ENCODE results near the gene MEF2A.

Gene MEF2A

DNA sequence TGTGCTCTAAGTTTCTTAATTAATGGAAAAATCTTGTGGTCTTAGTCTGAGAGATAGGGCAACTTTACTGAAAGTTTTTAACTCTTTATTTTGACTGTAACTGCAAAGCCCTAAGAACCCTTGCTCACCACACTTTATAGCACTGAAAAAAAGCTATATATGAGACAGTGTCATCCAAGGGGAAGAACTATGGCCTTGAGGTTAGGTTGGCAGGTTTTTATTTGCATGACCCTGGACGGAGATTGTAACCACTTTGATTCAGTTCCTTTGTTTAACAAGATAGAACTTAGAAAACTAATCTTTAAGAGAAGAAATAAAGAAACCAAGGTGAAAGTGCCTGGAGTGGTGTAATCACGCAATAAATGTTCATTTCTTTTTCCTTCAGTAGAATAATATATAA is 198.0 kb downstream of the MEF2A start:
- 100% methylated on average over 1 of the region's 2 CpGs; no CpG with 5 or more reads in 1 of the 2 experiments for WGBS, 2 experiments (ENCODE audit: insufficient coverage in 2 of 2)

DNA sequence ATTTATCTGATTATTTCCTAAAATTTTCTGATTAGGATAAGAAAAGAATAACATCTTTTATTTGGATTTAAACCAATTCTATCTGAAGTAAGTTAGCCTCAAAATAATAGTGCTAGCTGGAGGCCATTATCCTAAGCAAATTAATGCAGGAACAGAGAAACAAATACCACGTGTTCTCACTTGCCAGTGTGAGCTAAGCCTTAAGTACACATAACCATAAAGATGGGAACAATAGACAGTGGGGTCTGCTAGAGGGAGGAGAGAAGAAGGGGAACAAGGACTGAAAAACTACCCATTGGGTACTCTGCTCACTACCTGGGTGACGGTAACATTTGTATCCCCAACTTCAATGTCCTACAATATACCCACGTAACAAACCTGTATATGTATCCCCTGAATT is 198.7 kb downstream of the MEF2A start:
- no peak overlapping the region for H3K4me3 ChIP-seq (ENCODE audit: extremely low read depth, insufficient read depth, low read length, poor library complexity, severe bottlenecking)
- no peaks in the 10 kb centered on the region for H3K4me1 ChIP-seq (ENCODE audit: control insufficient read depth, insufficient read depth, low read length, poor library complexity, severe bottlenecking)
- WGBS, 2 experiments (ENCODE audit: insufficient coverage in 2 of 2), result no CpG with 5 or more reads among the region's 3 CpGs
- H3K27ac ChIP-seq (ENCODE audit: low read depth, low read length, severe bottlenecking), result no peak overlapping the region
- H3K9me3 ChIP-seq (ENCODE audit: control insufficient read depth, low read length), result no peaks in the 10 kb centered on the region
- H3K36me3 ChIP-seq (ENCODE audit: control insufficient read depth, insufficient read depth, low read length), result no peaks in the 10 kb centered on the region

More for the DNA sequence above, 198.0 kb downstream of the MEF2A start:
- no peak overlapping the region for H3K27ac ChIP-seq (ENCODE audit: low read depth, low read length, severe bottlenecking)
- H3K9me3 ChIP-seq (ENCODE audit: control insufficient read depth, low read length), result no peaks in the 10 kb centered on the region
- no peak overlapping the region for H3K4me3 ChIP-seq (ENCODE audit: extremely low read depth, insufficient read depth, low read length, poor library complexity, severe bottlenecking)
- no peaks in the 10 kb centered on the region for H3K36me3 ChIP-seq (ENCODE audit: control insufficient read depth, insufficient read depth, low read length)
- H3K4me1 ChIP-seq (ENCODE audit: control insufficient read depth, insufficient read depth, low read length, poor library complexity, severe bottlenecking), result no peaks in the 10 kb centered on the region
